Neutrophil (primary cell): ENCODE data around the gene LAPTM5.

Source experiments
- H3K27ac ChIP-seq: fragments of 200-600 bp; sonication (generic); 2 replicates; pipeline ENCODE4 v1.5.1; 2016; ENCODE audit warnings: mild to moderate bottlenecking, moderate library complexity
- H3K27me3 ChIP-seq: fragments of 200-600 bp; sonication (generic); 2 replicates; pipeline ENCODE4 v1.6.0; 2016; ENCODE audit warnings: mild to moderate bottlenecking
- H3K36me3 ChIP-seq: fragments of 200-600 bp; sonication (generic); 2 replicates; pipeline ENCODE4 v1.5.1; 2017
- H3K4me1 ChIP-seq, 2 experiments: fragments of 200-600 bp in 1 of 2; sonication (generic) in 1 of 2; 1 replicate in 1 of 2; 2 replicates in 1 of 2; pipeline versions ENCODE4 v1.5.1 to v1.6.1; 2013 to 2016; ENCODE audit warnings: low read depth in 1 of 2, low read length in 1 of 2, mild to moderate bottlenecking in 1 of 2, moderate library complexity in 1 of 2; ENCODE audit not compliant: control insufficient read depth in 1 of 2, insufficient read depth in 1 of 2
- H3K4me3 ChIP-seq, 2 experiments: fragments of 200-600 bp in 1 of 2; sonication (generic) in 1 of 2; 1 replicate in 1 of 2; 2 replicates in 1 of 2; pipeline ENCODE4 v1.5.1; 2013 to 2016; ENCODE audit warnings: low read depth in 1 of 2, low read length in 1 of 2, mild to moderate bottlenecking in 1 of 2, moderate library complexity in 1 of 2
- H3K9me3 ChIP-seq: fragments of 200-600 bp; sonication (generic); 2 replicates; pipeline ENCODE4 v1.5.1; 2016
- TF ChIP-seq, protein P1 (sequence below): fragments of 200-600 bp; sonication (generic); IDR thresholded peaks from 2 replicates; pipeline ENCODE4 v1.5.1; 2016; ENCODE audit warnings: antibody characterized with exemption

Gene LAPTM5

DNA sequence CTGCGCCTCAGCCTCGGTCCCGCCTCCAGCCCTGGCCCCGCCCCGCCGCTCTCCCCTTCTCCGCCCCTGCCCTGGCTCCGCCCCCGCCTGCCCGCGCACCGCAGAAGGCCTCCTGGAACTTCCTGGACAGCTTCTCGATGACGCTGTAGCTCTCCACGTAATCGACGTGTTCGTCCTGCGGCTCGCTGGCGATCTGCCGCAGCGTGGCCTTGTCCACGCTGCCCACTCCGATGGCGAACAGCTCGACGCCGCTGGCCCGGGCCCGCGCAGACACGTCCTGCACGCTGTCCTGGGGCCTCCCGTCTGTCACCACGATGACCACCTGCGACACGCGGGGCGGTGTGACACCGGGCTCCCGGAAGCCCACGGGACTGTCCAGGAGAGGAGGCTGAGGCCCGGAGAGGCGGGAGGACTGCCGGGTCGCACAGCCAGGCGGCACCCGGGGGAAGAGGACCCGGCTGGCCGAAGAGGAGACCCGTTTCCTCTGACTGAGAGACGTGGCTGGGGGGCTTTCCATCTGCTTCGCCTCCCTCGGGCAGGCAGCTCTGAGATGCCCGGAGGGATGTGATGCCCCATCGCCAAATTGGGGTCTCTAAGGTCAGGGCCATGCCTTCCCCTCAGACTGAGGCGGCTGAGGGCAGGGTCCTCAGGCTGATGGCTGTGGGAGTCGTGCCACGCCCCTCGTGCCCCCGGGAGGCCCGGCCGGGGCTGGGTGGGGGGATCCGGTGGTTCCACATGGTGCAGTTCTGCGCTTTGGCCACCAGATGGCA is 38.8 kb downstream of the LAPTM5 start:
- Histone ChIP-seq H3K4me1 (peaks cover 10 to 19% of the 10 kb centered on the region in 2 experiments), H3K27ac (peak overlapping the region; percentile 96), H3K9me3 (no peaks in the 10 kb centered on the region), H3K27me3 (peaks cover 1% of the 10 kb centered on the region), H3K36me3 (no peaks in the 10 kb centered on the region), H3K4me3 (peak overlapping the region; percentile 70 to 89)
- TF ChIP-seq, protein P1, sequence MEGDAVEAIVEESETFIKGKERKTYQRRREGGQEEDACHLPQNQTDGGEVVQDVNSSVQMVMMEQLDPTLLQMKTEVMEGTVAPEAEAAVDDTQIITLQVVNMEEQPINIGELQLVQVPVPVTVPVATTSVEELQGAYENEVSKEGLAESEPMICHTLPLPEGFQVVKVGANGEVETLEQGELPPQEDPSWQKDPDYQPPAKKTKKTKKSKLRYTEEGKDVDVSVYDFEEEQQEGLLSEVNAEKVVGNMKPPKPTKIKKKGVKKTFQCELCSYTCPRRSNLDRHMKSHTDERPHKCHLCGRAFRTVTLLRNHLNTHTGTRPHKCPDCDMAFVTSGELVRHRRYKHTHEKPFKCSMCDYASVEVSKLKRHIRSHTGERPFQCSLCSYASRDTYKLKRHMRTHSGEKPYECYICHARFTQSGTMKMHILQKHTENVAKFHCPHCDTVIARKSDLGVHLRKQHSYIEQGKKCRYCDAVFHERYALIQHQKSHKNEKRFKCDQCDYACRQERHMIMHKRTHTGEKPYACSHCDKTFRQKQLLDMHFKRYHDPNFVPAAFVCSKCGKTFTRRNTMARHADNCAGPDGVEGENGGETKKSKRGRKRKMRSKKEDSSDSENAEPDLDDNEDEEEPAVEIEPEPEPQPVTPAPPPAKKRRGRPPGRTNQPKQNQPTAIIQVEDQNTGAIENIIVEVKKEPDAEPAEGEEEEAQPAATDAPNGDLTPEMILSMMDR: peak; percentile 95

DNA sequence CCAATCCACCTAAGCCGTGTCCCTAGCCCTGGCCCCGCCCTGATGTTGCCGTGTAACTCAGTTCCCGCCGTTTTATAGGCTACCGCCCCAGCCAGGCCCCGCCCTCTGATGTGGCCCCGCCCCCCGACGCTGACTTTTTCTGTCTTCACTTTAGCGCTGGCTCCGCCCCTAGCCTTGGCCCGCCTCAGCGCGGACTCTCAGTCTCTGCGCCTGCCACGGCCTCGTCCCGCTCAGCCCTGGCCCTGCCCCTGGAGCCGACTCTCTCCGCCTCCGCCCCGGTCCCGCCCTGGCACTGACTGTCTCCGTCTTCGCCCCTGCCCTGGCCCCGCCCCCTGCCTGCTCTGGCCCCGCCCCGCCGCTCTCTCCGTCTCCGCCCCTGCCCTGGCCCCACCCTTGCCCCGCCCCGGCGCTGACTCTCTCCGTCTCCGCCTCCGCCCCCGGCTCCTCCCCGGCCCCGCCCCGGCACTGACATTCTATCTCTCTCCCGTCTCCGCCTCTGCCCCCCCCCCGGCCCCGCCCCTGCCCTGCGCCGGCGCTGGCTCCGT is 39.4 kb downstream of the LAPTM5 start:
- Histone ChIP-seq H3K4me1 (peaks cover 10 to 19% of the 10 kb centered on the region in 2 experiments), H3K27ac (peak overlapping the region; percentile 96), H3K9me3 (no peaks in the 10 kb centered on the region)

DNA sequence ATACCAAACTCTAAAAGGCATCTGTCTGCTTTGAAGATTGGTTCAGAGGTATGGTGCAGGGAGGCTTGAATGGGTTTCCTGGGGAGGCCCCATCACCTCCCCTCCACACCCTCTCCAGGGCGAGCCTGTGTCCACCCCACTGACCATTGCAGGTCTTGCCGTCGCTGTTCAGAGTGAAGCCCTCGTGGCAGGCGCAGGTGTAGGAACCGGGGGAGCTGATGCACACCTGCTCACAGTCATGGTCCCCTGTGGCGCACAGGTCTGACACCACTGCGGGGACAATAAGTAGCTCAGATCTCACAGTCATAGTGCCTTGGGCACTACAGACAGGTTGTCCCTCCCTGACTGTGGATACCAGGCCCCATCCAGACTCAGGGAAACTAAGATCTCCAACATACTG is 40.9 kb downstream of the LAPTM5 start:
- H3K27ac ChIP-seq: no peak overlapping the region
- no peak overlapping the region for H3K4me3 ChIP-seq
- H3K36me3 ChIP-seq: no peaks in the 10 kb centered on the region
- TF ChIP-seq, protein P1: no peak
- peaks cover 10 to 19% of the 10 kb centered on the region in 2 experiments for H3K4me1 ChIP-seq
- no peaks in the 10 kb centered on the region for H3K9me3 ChIP-seq
- peaks cover 18% of the 10 kb centered on the region for H3K27me3 ChIP-seq

More for the DNA sequence above, 39.4 kb downstream of the LAPTM5 start:
- Histone ChIP-seq H3K27me3 (peaks cover 6% of the 10 kb centered on the region), H3K4me3 (peak overlapping the region; percentile 61 to 89), H3K36me3 (no peaks in the 10 kb centered on the region)
- TF ChIP-seq, protein P1: no peak

DNA sequence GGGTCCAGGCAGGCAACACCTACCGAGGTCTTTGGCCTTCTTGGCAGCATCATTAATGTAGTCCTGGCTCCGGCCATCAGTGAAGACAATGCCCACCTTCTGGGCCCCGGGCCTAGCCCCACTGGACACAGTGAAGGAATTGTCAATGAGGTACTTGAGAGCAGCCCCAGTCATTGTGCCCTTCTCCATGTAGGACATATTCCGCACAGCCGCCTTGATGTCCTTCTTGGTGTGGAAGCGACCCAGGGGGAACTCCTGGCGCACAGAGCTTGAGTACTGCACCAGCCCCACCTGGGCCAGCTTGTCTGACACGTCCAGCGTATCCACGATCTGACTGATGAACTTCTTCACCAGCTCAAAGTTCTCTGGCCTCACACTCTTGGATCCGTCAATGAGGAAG is 41.7 kb downstream of the LAPTM5 start:
- Histone ChIP-seq H3K9me3 (no peaks in the 10 kb centered on the region), H3K27me3 (peaks cover 24% of the 10 kb centered on the region), H3K27ac (no peak overlapping the region), H3K4me1 (peaks cover 10 to 19% of the 10 kb centered on the region in 2 experiments), H3K36me3 (no peaks in the 10 kb centered on the region), H3K4me3 (no peak overlapping the region)
- TF ChIP-seq, protein P1: no peak

DNA sequence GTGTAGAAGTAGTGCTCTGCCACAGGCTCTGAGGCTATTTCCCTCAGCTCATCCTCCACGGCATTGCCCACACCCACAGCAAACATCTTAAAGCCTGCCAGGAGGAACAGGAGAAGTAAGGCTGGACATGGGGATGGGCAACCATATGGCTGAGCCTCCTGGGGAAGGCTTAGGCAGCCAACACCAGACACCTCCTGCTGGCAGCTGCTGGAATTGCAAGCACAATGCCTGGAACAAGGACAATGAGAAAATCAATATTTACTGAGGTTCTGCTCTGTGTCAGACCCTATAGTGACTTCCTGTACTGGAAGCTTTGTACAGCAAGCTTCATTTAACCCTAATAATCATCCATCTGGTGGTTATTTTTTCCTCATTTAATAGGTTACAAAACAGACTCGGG is 42.4 kb downstream of the LAPTM5 start:
- Histone ChIP-seq H3K27me3 (peaks cover 31% of the 10 kb centered on the region), H3K4me3 (no peak overlapping the region), H3K36me3 (no peaks in the 10 kb centered on the region), H3K27ac (no peak overlapping the region), H3K4me1 (peaks cover 10 to 19% of the 10 kb centered on the region in 2 experiments), H3K9me3 (no peaks in the 10 kb centered on the region)
- TF ChIP-seq, protein P1: peak; percentile 18
